Activated CD8-positive, alpha-beta T cell treated with anti-CD3 and anti-CD28 coated beads, Interleukin-2, amount 10 ng/mL, durations not matched to agents 7 days and 5 days (primary cell): ENCODE results near the gene SEPTIN12. TPM values are rescaled to one million over a fixed set of nuclear protein-coding genes. Genes with fewer than 3 reads are reported as not detected.

ENCODE experiments used
- ATAC-seq: fragments of 150-1000 bp; cut with Tn5 transposase; one replicate; pipeline ENCODE4 v1.10.0; 2021; ENCODE audit warnings: moderate library complexity
- CTCF ChIA-PET: fragments of 350-600 bp; sonication (Branson Sonifier 250); formaldehyde crosslinking; loops from one replicate; lab custom pipeline; 2021; ENCODE audit warnings: antibody characterized with exemption; lab: Charles Lee
- POLR2A ChIA-PET: fragments of 350-600 bp; sonication (Branson Sonifier 250); formaldehyde crosslinking; loops from one replicate; lab custom pipeline; 2021; ENCODE audit warnings: antibody characterized with exemption; lab: Charles Lee
- DNase-seq: peaks from one replicate; pipeline ENCODE4 v3.0.0-alpha.2; 2020
- H3K27ac Mint-ChIP-seq: one replicate; pipeline ENCODE4 v1.8.0; 2021; ENCODE audit warnings: mild to moderate bottlenecking, mixed read lengths
- H3K27me3 Mint-ChIP-seq: one replicate; pipeline ENCODE4 v1.8.0; 2021; ENCODE audit warnings: low read depth, mixed read lengths
- H3K36me3 Mint-ChIP-seq: one replicate; pipeline ENCODE4 v1.8.0; 2021; ENCODE audit warnings: low read depth, mixed read lengths
- H3K4me1 Mint-ChIP-seq: one replicate; pipeline ENCODE4 v1.8.0; 2021; ENCODE audit warnings: low read depth, mixed read lengths
- H3K4me3 Mint-ChIP-seq: one replicate; pipeline ENCODE4 v1.8.0; 2021; ENCODE audit warnings: mild to moderate bottlenecking, mixed read lengths
- H3K9me3 Mint-ChIP-seq: one replicate; pipeline ENCODE4 v1.8.0; 2022; ENCODE audit warnings: mixed read lengths; ENCODE audit not compliant: insufficient read depth
- total RNA-seq, 2 experiments: library from RNA; stranded (reverse); gene quantifications; one replicate each; pipeline ENCODE4 v1.2.3, GENCODE V29; 2021

The SEPTIN12 gene, protein sequence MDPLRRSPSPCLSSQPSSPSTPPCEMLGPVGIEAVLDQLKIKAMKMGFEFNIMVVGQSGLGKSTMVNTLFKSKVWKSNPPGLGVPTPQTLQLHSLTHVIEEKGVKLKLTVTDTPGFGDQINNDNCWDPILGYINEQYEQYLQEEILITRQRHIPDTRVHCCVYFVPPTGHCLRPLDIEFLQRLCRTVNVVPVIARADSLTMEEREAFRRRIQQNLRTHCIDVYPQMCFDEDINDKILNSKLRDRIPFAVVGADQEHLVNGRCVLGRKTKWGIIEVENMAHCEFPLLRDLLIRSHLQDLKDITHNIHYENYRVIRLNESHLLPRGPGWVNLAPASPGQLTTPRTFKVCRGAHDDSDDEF
- not detected for total RNA-seq

DNA sequence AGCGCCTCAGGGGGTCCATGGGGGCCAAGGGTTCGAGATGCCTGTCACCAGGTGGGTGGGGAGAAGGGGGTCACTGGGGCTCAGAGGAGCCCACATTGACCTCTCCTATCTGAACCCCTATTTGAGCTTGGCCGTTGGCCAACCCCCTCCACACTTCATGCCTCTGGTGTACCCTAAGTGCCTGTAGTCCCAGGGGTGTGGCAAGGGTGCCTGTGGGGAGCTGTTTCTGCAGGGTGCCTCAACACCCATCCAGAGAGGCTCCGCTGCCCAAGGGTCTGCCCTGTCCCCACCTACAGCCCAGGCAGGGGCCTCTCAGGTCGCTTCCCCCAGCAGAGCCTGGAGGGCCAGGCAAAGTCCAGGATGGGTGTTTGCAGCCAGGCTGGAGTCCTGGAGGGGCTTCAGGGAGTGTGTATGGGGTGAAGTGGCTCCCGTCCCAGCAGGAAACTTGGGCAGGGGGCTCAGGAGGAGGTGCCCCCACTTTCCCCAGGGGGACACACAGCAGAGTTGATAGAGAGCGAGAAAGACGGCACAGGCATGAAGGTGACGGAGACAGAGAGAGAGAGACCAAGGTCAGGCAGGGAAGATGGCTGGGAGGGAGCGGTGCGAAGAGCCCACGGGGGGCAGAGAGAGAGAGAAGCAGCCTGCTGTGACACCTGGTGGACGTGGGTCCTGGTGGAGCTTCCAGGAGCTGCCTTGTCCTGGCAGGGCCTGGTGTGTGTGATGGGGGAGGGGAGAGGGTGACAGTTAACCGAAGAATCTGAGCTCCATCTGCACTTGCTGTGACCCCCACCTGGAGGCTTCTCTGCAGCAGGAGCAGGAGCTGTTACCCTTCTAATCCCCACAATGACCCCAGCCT, at the start of gene SEPTIN12:
Gene SEPTIN12, minus strand, starts transcription at position 719 of the 856 bp plus-strand sequence. Its CDS starts 700 bp downstream, at position 19.
- Mint-ChIP-seq H3K9me3 (no peaks in the 10 kb centered on the region), H3K27ac (no peak within 1 kb of the TSS), H3K36me3 (no peaks in the 10 kb centered on the region), H3K4me3 (no peak within 1 kb of the TSS), H3K4me1 (peaks cover 7% of the 10 kb centered on the region), H3K27me3 (peaks cover 3% of the 10 kb centered on the region)
- ChIA-PET CTCF (no interaction called here), POLR2A (interaction anchor here (0.5 kb wide), 1 partner anchor 254 kb away, joined by 3 read pairs; no protein-coding TSS in a partner anchor)
- DNase-seq (no peak), ATAC-seq (no peak)

- POLR2A ChIA-PET: no interaction called here
- H3K27ac Mint-ChIP-seq: no peak overlapping the region
- H3K36me3 Mint-ChIP-seq: peaks cover 62% of the 10 kb centered on the region
Measured at GRCh38 chr16:4836727-4837126, 48.6 kb upstream of the SEPTIN12 start.

DNA sequence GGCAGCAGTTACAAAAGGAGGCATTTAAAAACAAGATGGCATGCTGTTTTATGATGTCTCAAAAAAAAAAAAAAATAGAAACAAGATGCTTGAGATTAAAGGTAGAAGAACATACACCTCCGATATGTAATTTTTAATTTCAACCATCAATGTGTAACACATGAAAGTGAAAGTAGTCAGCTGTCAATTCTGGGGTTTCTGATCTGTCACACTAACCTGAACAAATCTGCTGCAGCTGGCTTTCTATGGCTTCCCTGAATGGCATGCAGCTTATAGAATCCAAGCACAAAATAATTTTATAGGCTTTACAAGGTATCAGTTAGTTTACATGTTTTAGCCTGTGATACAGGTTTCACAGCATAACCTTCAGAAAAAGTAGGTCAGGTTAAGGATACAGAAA, 45.4 kb upstream of the SEPTIN12 start:
- ATAC-seq (peak; percentile 21), DNase-seq (no peak)
- Mint-ChIP-seq H3K27ac (no peak overlapping the region), H3K4me3 (no peak overlapping the region), H3K4me1 (peaks cover 14% of the 10 kb centered on the region), H3K36me3 (peaks cover 54% of the 10 kb centered on the region), H3K9me3 (no peaks in the 10 kb centered on the region), H3K27me3 (no peaks in the 10 kb centered on the region)
- CTCF ChIA-PET: interaction anchor here (0.8 to 1.2 kb wide), 2 partner anchors 122 to 259 kb away, joined by 3 to 6 read pairs; no protein-coding TSS in a partner anchor
- POLR2A ChIA-PET: interaction anchor here (1.3 kb wide), 1 partner anchor 13 kb away, joined by 5 read pairs; the partner anchor contains the start of genes GLYR1 and UBN1

More at GRCh38 chr16:4836727-4837126, 48.6 kb upstream of the SEPTIN12 start:
- ATAC-seq (no peak), DNase-seq (no peak)
- H3K27me3 Mint-ChIP-seq: no peaks in the 10 kb centered on the region
- H3K4me1 Mint-ChIP-seq: peaks cover 14% of the 10 kb centered on the region
- no peaks in the 10 kb centered on the region for H3K9me3 Mint-ChIP-seq
- CTCF ChIA-PET: no interaction called here
- H3K4me3 Mint-ChIP-seq: no peak overlapping the region

GRCh38 chr16:4832698-4833343, 44.7 kb upstream of the SEPTIN12 start:
- Mint-ChIP-seq H3K36me3 (peaks cover 54% of the 10 kb centered on the region), H3K27me3 (no peaks in the 10 kb centered on the region), H3K27ac (peak overlapping the region; percentile 20), H3K4me1 (peaks cover 14% of the 10 kb centered on the region), H3K9me3 (no peaks in the 10 kb centered on the region), H3K4me3 (no peak overlapping the region)
- DNase-seq (no peak), ATAC-seq (no peak)
- CTCF ChIA-PET: interaction anchor here (0.8 kb wide), 2 partner anchors 12 to 259 kb away, joined by 3 read pairs; no protein-coding TSS in a partner anchor
- POLR2A ChIA-PET: interaction anchor here (1.3 kb wide), 1 partner anchor 14 kb away, joined by 5 read pairs; the partner anchor contains the start of genes GLYR1 and UBN1

- no peak overlapping the region for H3K27ac Mint-ChIP-seq
- ChIA-PET POLR2A (no interaction called here), CTCF (no interaction called here)
- H3K9me3 Mint-ChIP-seq: no peaks in the 10 kb centered on the region
- ATAC-seq (no peak), DNase-seq (no peak)
- no peak overlapping the region for H3K4me3 Mint-ChIP-seq
- H3K36me3 Mint-ChIP-seq: peaks cover 54% of the 10 kb centered on the region
- H3K4me1 Mint-ChIP-seq: peaks cover 14% of the 10 kb centered on the region
- H3K27me3 Mint-ChIP-seq: no peaks in the 10 kb centered on the region
Measured at GRCh38 chr16:4831616-4832015, 43.5 kb upstream of the SEPTIN12 start.

DNA sequence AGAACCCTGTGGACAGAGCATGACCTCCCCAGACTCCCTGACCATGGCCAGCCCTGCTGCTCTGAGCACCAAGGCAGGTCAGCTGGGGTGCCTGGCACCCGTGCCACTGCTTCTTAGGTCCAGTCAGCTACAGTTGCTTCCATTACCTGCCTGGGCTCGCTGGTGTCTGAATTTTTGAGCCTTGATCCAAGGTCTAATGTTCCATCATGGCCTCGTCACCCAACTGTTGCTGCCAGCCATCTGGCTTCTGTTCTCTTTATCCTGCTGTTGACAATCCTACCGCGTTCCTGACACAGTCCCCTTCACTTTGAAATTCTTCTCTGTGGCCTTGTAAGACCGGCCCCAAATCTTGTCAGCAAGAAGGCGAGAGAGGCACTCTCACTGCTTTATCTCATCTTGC, 42.3 kb upstream of the SEPTIN12 start:
- H3K9me3 Mint-ChIP-seq: no peaks in the 10 kb centered on the region
- no peak overlapping the region for H3K4me3 Mint-ChIP-seq
- H3K27me3 Mint-ChIP-seq: no peaks in the 10 kb centered on the region
- CTCF ChIA-PET: no interaction called here
- POLR2A ChIA-PET: interaction anchor here (0.6 kb wide), 1 partner anchor 291 kb away, joined by 3 read pairs; no protein-coding TSS in a partner anchor
- H3K27ac Mint-ChIP-seq: no peak overlapping the region
- H3K4me1 Mint-ChIP-seq: peaks cover 14% of the 10 kb centered on the region
- no peak for ATAC-seq
- DNase-seq: no peak
- peaks cover 53% of the 10 kb centered on the region for H3K36me3 Mint-ChIP-seq

GRCh38 chr16:4828567-4829321, 40.6 kb upstream of the SEPTIN12 start:
- ChIA-PET POLR2A (no interaction called here), CTCF (no interaction called here)
- DNase-seq (no peak), ATAC-seq (no peak)
- H3K27ac Mint-ChIP-seq: no peak overlapping the region
- H3K4me1 Mint-ChIP-seq: peaks cover 6% of the 10 kb centered on the region
- H3K4me3 Mint-ChIP-seq: no peak overlapping the region
- no peaks in the 10 kb centered on the region for H3K27me3 Mint-ChIP-seq
- no peaks in the 10 kb centered on the region for H3K9me3 Mint-ChIP-seq
- H3K36me3 Mint-ChIP-seq: peaks cover 61% of the 10 kb centered on the region

DNA sequence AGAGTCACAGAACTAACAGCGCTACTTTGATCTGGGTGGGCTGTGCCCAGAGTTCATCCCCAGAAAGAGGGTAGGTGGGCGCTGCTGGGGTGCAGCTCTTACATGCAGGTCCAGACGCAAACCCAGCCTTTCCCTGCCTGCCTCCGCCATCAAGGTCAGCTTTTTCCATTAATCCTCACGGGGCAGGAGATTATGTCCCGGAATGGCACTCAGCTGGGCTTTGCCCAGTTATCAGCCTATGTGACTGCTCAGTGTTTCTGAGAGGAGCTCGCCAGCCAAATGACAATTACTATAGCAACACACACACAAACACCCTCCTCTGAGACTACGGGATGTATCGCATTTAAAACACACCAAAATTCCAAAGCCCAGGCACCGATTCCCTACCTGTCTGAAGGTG, 38.8 kb upstream of the SEPTIN12 start:
- DNase-seq (no peak), ATAC-seq (no peak)
- POLR2A ChIA-PET: interaction anchor here (0.8 kb wide), 1 partner anchor 24 kb away, joined by 3 read pairs; the partner anchor contains the start of gene ROGDI
- Mint-ChIP-seq H3K4me1 (no peaks in the 10 kb centered on the region), H3K27ac (no peak overlapping the region), H3K36me3 (peaks cover 60% of the 10 kb centered on the region), H3K9me3 (no peaks in the 10 kb centered on the region), H3K27me3 (no peaks in the 10 kb centered on the region), H3K4me3 (no peak overlapping the region)
- CTCF ChIA-PET: no interaction called here

DNA sequence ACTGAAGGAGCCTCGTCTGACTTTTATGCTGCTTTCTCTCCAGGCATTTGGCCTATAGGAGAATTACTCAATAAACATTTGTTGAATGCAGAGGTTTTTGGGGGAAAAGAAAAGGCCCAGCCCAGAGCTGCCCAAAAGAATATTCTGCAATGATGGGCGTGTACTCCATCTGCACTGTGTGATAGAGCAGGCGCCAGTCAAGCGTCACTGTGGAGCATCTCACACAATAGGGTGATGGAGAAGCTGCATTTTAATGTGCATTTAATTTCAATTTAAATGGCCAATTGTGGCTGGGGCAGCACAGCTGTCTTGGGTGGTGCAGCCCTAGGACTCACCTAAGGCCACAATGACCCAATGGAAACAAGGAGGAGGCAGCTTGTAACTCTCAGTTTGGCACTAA, 38.4 kb upstream of the SEPTIN12 start:
- POLR2A ChIA-PET: no interaction called here
- no peak for DNase-seq
- Mint-ChIP-seq H3K4me1 (no peaks in the 10 kb centered on the region), H3K9me3 (no peaks in the 10 kb centered on the region), H3K36me3 (peaks cover 60% of the 10 kb centered on the region), H3K27me3 (no peaks in the 10 kb centered on the region), H3K4me3 (no peak overlapping the region), H3K27ac (no peak overlapping the region)
- ATAC-seq: no peak
- CTCF ChIA-PET: no interaction called here

- Mint-ChIP-seq H3K4me1 (no peaks in the 10 kb centered on the region), H3K27ac (no peak overlapping the region), H3K27me3 (no peaks in the 10 kb centered on the region), H3K9me3 (no peaks in the 10 kb centered on the region), H3K4me3 (no peak overlapping the region), H3K36me3 (peaks cover 58% of the 10 kb centered on the region)
- DNase-seq (no peak), ATAC-seq (no peak)
- CTCF ChIA-PET: no interaction called here
- POLR2A ChIA-PET: no interaction called here
Measured at GRCh38 chr16:4825196-4825595, 37.1 kb upstream of the SEPTIN12 start.

GRCh38 chr16:4820652-4821051, 32.5 kb upstream of the SEPTIN12 start:
- no peak overlapping the region for H3K27ac Mint-ChIP-seq
- H3K9me3 Mint-ChIP-seq: no peaks in the 10 kb centered on the region
- peaks cover 57% of the 10 kb centered on the region for H3K36me3 Mint-ChIP-seq
- no peak for DNase-seq
- ATAC-seq: no peak
- POLR2A ChIA-PET: no interaction called here
- H3K4me3 Mint-ChIP-seq: no peak overlapping the region
- CTCF ChIA-PET: interaction anchor here (1.4 kb wide), 1 partner anchor 12 kb away, joined by 3 read pairs; no protein-coding TSS in a partner anchor
- H3K4me1 Mint-ChIP-seq: no peaks in the 10 kb centered on the region
- H3K27me3 Mint-ChIP-seq: no peaks in the 10 kb centered on the region
